Effector CD8-positive, alpha-beta T cell (primary cell): ENCODE measurements around the gene CCDC150.
"Not testable (repeated sequence)": the region's sequence is repeated elsewhere in the genome, so short reads cannot be mapped to it uniquely, and the experiment has no call there.

Source experiments
- DNase-seq: peaks from one replicate; lab custom pipeline; 2025; lab: John Stamatoyannopoulos, UW

CCDC150 gene

DNA sequence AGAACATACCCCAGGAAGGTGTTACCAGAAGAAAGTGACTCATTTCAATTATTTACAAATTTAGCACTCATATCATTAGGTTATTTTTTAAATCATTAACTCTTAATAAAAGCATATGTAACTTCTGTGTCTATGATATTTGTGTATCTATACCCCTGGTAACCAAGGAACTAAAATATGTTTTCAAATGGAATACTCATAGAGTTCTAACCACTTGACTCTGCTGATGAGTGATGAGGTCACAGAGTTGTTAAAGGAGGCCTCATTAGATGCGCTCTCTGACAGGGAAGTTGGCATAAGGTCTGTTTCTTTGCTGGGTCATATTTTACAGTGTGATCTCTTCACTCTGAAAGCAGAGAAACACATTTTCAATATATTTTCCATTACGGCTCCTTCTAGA is 73.4 kb downstream of the CCDC150 start:
- DNase-seq, result no peak

DNA sequence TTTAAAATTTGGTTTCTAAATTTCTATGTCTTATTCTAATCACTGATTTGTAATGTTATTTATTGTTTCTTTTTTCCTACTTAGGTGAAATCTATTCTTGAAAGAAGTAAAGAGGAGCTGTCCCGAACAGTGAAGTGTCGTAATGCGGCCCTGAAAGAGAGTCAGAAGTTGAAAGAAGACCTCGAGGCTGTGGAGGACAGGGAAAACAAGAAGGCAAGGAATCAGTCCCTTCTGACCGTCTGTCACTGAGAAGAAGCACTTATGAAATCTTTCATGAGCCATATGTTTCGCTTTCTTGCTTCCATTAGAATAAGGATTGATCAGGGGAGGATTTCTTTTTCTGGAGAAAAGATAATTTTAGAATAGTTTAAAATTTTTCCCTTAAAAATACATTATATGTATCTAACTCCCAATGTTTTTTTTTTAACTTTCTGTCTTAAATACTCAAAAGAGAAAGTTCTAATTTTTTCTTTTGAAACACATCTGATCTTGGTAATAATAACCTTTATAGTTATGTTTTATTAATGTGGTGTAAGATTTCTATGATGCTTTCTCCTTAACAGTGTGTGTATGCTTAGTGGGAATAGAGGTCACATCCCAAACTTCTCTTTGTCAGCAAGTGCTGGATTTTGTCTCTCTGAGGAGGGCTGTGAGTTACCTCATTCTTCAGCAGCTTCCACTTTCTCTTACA is 79.0 kb downstream of the CCDC150 start:
- DNase-seq, result no peak

DNA sequence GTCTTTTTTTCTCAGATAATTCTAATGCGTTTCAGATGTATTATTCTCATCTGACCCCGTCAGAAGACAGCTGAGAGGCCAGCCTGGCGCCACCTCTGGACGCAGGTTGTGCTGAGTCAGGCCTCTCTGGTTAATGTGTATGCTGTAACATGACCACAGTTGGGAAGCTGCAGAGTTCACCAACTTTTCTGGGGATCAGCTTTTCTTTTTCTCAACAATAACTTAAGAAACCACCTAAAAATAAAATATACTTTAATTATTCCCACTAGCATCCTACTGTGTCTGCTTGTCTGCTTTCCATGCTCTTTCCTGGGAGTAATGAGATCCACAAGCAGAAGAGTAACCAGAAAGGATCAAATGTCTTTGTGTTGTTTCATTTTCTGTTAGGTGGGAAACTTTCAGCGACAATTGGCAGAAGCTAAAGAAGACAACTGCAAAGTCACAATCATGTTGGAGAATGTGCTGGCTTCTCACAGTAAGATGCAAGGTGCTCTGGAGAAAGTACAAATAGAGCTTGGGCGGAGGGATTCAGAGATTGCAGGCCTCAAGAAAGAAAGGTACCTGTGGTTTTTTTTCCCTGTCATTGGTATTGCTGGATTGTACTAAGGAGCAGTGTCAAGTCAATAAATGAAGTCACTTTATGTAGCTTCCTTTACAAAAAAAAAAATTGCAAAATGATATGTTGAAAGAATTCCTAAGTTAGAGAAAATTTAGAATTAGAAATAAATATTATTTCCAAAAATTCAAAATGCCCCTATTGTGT is 79.8 kb downstream of the CCDC150 start:
- DNase-seq, result no peak

DNA sequence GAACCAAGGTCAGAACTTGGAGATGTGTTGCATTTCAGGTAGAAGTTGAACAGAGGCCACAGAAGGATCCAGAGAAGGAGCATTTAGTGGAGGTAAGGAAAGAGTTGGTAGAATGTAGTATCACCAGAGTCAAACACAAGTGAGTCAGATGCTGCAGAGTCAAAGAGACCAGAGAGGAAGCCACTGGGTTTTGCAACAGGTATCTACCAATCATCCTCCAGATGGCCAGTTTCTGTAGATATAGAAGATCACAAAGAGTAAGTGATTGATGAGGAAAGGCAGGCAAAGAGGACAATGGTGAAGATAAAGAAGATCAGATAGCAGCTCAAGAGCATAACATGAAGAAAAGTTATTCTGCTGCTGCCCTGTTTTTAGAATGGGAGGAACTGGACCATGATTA is 84.1 kb downstream of the CCDC150 start:
- DNase-seq, result no peak

DNA sequence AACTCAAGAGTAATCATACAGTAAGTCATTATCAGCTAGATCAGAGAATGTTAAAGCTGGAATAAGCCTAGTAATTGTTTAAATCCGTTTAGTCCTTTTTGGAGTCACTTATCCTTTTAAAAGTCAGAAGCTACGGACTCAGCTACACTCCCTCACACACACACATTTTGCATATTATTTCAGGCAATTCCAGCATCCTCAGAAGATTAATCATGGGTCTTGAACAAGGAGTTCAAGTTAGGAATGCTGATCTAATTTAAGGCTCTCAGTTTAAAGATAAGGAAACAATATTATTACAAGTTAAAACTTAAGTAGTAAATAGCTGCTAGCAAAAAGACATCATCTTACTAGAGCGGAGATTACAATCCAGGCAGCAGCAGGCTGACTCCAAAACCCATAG is 85.7 kb downstream of the CCDC150 start:
- DNase-seq, result no peak

DNA sequence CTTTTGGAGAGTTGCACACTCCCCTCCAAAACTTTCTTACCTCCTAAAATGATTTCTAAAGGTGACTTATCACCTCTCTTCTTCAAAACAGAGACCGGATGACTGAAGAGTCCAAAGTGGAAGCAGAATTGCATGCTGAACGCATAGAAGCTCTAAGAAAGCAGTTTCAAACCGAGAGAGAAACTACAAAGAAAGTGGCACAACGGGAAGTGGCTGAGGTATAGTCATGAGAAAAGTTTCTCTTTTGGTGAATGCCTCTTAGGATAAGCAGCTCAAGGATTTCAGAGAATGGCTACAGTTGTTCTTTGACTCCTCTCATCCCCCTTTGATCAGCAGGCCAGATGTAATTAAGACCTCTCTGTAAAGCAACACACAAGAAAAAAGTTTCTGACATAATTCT is 86.4 kb downstream of the CCDC150 start:
- no peak for DNase-seq

DNA sequence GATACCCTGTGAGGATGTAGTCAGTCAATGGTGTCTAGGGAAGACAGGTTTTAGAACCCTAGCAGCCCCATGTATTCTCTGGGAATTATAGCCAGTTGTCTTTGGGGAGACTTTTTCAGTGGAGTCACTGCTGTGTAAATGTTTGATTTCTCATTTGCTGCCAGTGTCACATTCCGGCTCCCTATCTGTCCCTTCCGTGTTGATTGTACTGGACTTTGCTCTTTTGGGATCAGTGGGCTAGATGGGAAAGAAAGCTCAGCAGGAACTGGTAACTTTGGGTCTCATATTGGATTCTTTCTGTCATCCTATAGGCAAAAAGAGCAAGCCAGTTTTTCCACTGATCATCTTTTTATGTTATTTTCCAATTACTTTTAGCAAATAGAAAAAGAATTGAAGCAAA is 89.9 kb downstream of the CCDC150 start:
- DNase-seq, result no peak

DNA sequence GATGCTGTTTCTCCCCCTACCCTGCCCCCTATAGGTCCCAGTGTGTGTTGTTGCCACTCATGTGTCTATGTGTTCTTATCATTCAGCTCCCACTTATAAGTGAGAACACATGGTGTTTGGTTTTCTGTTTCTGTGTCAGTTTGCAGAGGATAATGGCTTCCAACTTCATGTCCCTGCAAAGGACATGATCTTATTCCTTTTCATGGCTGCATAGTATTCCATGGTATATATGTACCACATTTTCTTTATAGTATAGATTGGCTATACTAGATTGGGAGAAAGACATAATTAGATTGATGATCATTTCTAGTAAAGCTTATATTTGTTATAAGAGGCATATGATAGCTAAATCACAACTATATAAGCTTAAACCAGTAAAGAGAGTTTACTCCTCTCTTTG is 97.1 kb downstream of the CCDC150 start:
- not testable (repeated sequence) for DNase-seq

DNA sequence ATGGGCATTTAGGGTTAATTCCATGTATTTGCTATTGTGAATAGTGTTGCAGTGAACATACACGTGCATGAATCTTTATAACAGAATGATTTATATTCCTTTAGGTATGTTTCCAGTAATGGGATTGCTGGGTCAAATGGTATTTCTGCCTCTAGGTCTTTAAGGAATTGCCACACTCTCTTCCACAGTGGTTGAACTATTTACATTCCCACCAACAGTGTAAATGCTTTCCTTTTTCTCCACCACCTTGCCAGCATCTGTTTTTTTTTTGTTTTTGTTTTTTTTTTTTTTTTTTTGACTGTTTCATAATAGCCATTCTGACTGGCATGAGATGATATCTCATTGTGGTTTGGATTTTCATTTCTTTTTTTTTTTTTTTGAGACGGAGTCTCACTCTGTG is 97.5 kb downstream of the CCDC150 start:
- DNase-seq, result no peak

DNA sequence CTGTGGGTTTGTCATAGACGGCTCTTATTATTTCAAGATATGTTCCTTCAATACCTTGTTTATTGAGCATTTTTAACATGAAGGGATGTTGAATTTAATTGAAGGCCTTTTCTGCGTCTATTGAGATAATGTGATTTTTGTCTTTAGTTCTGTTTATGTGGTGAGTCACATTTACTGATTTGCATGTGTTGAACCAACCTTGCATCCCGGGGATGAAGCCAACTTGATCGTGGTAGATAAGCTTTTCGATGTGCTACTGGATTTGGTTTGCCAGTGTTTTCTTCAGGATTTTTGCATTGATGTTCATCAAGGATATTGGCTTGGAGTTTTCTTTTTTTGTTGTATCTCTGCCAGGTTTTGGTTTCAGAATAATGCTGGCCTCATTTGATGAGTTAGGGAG is 99.5 kb downstream of the CCDC150 start:
- no peak for DNase-seq

DNA sequence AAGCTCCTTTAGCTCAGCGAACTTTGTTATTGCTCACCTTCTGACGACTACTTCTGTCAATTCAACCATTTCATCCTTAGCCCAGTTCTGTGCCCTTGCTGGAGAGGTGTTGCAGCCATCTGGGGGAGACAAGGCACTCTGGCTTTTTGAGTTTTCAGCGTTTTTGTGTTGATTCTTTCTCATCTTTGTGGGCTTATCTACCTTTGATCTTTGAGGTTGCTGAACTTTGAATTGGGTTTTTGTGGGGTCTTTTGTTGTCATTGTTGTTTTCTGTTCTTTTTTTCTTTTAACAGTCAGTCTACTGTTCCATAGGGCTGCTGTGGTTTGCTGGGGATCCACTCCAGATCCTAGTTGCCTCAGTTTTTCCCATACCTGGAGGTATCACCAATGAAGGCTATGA is 102.7 kb downstream of the CCDC150 start:
- DNase-seq, result no peak

DNA sequence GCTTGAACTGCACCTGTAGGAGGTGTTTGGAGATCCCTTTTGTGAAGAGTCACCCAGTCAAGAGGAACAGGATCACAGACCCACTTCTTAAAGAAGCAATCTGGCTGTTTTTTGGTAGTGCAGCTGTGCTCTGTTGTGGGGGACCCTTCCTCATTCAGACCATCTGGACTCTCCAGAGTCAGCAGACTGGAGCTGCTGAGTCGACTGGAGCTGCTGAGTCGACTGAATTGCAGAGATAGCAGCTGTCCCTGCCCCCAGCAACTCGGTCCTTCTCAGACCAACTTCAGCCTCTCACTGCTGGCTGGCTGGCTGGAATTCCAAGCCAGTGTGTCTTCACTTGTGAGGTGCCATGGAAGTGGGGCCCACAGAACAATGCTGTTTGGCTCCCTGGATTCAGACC is 103.2 kb downstream of the CCDC150 start:
- no peak for DNase-seq

DNA sequence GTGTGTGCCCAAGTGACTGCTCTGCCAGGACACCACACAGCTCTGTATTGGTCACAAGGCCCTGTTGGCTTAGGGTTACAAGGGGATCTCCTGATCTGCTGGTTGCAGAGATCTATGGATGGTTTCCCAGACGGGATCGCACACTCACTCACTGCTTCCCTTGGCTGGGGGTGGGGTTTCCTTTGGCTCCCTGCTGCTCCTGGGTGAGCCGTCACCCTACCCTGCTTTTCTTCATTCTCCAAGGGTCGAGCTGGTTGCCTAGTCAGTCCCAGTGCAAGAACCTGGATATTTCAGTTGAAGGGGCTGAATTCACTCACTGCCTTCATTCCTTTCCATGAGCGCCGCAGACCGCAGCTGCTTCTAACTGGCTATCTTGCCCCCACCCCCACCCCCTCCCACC is 103.7 kb downstream of the CCDC150 start:
- no peak for DNase-seq

DNA sequence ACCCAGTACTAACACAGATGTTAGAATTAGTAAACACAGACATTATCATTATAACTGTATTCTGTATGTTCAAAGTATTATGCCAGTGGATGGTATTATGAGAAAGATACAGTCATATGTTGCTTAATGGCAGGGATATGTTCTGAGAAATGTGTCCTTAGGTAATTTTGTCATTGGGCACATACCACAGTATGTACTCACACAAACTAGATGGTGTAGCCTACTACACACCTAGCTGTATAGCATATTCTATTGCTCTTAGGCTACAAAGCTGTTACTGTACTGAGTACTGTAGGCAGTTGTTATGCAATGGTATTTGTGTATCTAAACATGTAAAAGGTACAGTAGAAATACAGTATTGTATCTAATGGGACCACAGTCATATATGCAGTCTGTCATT is 106.2 kb downstream of the CCDC150 start:
- no peak for DNase-seq

DNA sequence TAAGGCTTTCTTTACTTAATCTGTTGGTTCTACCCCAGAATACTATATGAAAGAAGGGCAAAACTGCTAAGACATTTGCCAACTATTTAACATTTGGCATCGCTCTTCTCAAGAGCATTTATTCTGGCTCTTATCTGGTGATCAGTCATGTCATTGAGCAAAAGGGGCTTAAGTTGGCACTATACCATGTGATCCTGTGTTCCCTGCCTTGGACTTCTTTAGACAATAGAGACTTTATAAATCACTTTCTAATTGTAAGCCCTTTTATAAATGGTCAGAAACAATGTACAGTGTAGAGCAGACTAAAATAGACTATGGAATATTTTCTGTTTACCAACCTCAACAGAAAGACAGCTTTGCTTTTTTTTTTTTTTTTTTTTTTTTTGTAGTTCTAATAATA is 107.9 kb downstream of the CCDC150 start:
- DNase-seq, result no peak

DNA sequence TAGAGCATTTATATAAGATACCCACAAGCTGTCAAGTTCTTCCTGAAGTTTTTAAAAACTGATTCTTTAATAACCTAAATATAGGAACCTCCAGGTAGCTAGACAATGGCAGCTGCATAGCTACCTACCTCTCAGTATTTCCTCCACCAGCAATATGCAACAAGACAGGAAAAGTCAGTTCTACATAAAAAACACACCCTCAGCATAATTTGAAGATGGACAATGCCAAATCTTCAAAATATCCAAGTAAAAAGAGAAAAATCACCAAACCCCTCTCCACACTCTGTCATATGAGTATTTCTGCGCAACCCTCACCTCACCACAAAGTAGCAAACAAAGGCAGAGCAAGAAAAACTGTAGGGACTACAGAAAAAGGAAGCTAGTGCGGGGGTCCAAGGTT is 108.6 kb downstream of the CCDC150 start:
- no peak for DNase-seq

DNA sequence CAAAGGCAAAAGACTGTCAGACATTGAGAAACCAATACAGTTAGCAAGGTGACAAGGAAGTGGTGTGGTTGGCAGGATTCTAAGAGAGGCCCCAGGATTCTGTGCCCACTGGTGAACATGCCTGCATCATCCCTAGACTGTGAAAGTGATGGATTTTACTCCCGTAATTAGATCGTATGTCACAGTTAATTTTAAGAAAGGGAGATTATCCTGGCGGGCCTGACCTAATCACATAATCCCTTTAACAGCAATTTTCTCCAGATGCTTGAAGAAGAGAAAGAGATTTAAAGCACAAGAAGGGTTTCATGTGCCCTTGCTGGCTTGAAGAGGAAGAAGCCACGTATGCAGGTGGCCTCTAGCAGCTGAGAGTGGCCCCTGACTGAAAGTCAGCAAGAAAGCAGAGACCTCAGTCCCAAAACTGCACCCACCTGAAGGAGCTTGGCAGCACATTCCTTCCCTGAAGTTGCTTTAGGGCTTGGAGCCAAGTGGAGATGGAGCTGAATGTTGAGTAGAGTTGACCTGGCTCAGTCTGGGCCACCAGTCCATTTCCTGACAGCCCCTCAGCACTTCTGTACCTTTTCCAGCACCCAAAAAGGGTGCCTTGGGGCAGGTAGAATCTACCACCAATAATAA is 110.9 kb downstream of the CCDC150 start:
- no peak for DNase-seq

DNA sequence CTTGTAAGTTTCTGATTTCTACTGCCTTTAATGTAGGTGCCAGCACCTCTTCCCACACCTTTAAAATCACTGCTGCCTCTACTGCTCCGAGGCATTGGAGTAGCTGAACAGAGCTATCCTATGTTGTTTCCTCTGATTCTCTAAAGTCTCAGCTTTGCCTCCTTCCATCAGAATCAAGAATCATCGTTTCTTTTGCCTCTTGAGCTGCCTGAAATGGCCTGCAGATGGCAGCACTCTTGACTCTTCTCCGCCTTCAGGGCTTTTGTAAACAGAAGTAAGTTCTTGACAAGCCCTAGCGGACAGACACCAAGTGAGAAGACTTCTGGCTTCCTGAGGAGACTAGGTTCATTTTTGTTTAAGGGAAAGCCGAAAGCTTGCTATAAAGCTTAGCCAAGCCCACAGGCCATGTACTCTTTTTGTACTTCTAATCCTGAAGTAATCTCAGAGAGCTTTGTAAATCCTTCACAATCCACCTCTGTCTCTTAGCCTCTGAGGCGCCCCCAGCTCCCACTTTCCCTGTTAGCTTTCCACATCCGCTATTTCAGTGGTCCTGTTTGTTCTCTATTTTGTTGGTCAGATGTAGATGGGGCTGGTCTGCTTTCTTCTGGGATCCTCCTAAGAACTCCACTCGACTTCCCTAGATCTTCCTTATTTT is 111.6 kb downstream of the CCDC150 start:
- DNase-seq, result peak; percentile 23

DNA sequence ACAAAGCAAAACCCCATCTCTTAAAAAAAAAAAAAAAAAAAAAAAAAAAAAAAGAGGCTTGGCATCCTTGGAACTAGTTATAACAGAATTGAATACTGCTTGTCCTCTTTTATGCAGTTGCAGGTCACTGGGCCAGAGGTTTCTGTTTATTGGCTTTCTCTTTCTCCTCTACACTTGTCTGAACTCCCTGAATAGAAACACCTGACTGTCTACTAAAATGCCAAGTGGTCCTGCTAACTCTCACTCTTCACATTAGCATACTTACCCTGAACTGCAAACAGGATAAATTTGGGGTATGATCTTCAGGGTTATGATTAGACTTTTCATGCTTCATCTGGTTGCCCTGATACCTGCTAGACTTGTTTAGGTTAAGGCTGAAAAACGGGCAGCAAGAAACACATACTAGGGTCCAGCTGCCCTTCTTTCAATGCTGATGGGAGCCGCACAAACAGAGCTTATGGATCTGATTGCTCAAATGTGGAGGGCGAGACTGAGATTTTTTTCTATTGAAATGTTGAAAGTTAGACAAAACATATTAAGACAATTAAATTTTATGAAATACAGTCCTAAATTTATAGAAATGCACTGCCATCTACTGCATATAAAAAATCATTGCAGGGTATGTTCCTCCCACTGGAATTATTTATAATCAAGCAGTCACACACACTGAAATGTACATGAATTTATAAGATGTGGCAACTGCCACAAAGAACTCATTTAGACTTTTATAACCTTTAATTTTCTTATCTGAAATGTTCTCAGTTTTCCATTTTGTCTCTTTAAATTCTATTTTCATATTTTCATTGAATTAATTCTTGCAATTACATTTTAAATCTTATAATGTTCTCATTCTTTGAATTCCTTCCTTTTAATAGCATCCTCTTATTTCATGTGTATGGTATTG is 119.2 kb downstream of the CCDC150 start:
- DNase-seq, result no peak

DNA sequence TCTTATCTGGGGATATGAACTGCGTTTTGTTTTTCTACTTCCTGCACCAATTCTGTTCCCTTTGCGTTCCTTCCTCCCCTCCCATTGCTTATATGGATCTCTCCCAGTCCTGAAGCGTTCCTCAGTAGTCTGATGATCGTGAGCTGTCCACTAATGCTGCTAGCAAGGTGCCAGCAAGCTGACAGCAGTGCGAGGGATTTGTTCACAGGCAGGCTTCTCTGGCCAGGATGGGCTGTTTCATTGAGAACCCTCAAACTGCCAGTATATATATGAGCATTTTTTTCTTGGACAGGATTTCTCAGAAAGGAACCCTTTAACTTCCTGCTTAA is 119.8 kb downstream of the CCDC150 start:
- no peak for DNase-seq

DNA sequence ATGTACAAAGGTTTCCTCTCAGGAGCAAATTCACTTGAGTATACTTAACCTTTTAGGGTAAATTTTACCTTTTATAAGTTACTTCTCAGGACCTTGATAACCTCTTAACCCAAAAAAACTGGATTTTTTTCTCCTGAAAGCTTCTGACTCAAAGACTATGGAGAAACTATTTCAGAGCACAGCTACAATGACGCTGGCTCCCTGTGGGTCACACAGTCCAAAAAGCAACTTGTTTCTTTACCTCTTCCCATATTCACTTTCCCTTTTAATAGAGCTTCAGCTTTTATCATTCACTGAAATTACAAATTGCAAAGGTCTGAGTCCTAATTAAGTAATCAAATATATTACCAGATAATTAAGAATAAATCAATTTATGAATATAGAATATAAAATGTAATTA is 127.6 kb downstream of the CCDC150 start:
- no peak for DNase-seq
